H9 (cell line): ENCODE measurements around the gene CHKB. TPM values are rescaled to one million over a fixed set of nuclear protein-coding genes. Genes with fewer than 3 reads are reported as not detected.

Experiments
- DNase-seq: peaks from one replicate; pipeline ENCODE4 v3.0.0-alpha.2; 2017
- H2AFZ ChIP-seq: one replicate; pipeline ENCODE4 v1.6.1; 2013; ENCODE audit warnings: mild to moderate bottlenecking, low read length, control low read depth, moderate library complexity
- H2AK5ac ChIP-seq: 2 replicates; pipeline ENCODE4 v1.6.1; 2013; ENCODE audit warnings: low read length, control low read depth, mixed read lengths; ENCODE audit not compliant: insufficient read length
- H2BK120ac ChIP-seq: one replicate; pipeline ENCODE4 v1.6.1; 2013; ENCODE audit warnings: low read depth, mild to moderate bottlenecking, low read length, control low read depth, inconsistent platforms; ENCODE audit not compliant: poor library complexity, severe bottlenecking
- H2BK12ac ChIP-seq: 2 replicates; pipeline ENCODE4 v1.6.1; 2013; ENCODE audit warnings: low read length, control low read depth, mixed read lengths, low read depth; ENCODE audit not compliant: insufficient read length
- H2BK15ac ChIP-seq: 2 replicates; pipeline ENCODE4 v1.6.1; 2013; ENCODE audit warnings: low read depth, low read length, control low read depth
- H2BK20ac ChIP-seq: one replicate; pipeline ENCODE4 v1.6.1; 2013; ENCODE audit warnings: low read depth, mild to moderate bottlenecking, low read length, control low read depth, inconsistent platforms; ENCODE audit not compliant: poor library complexity, severe bottlenecking
- H2BK5ac ChIP-seq: 2 replicates; pipeline ENCODE4 v1.6.1; 2013; ENCODE audit warnings: low read length, control low read depth, mixed read lengths; ENCODE audit not compliant: insufficient read length
- H3K14ac ChIP-seq: 2 replicates; pipeline ENCODE4 v1.6.1; 2013; ENCODE audit warnings: low read length, control low read depth; ENCODE audit not compliant: insufficient read depth
- H3K18ac ChIP-seq: 2 replicates; pipeline ENCODE4 v1.6.1; 2013; ENCODE audit warnings: low read depth, mild to moderate bottlenecking, mixed read lengths, low read length, control low read depth; ENCODE audit not compliant: insufficient read length
- H3K23ac ChIP-seq: 2 replicates; pipeline ENCODE4 v1.6.1; 2013; ENCODE audit warnings: low read length, control low read depth, mixed read lengths, low read depth; ENCODE audit not compliant: insufficient read length
- H3K23me2 ChIP-seq: 2 replicates; pipeline ENCODE4 v1.6.1; 2013; ENCODE audit warnings: low read depth, mild to moderate bottlenecking, mixed read lengths, low read length, control low read depth; ENCODE audit not compliant: insufficient read length, poor library complexity, severe bottlenecking
- H3K27ac ChIP-seq: 2 replicates; pipeline ENCODE4 v1.5.1; 2013; ENCODE audit warnings: low read length, control low read depth, mixed read lengths, low read depth; ENCODE audit not compliant: insufficient read length
- H3K27me3 ChIP-seq: 2 replicates; pipeline ENCODE4 v1.6.1; 2013; ENCODE audit warnings: low read length, control low read depth, inconsistent platforms; ENCODE audit not compliant: insufficient read depth
- H3K4ac ChIP-seq: 2 replicates; pipeline ENCODE4 v1.6.1; 2013; ENCODE audit warnings: low read depth, mild to moderate bottlenecking, control low read depth, inconsistent platforms, low read length, moderate library complexity
- H3K4me1 ChIP-seq: 2 replicates; pipeline ENCODE4 v1.6.1; 2013; ENCODE audit warnings: low read length, control low read depth, inconsistent platforms; ENCODE audit not compliant: insufficient read depth
- H3K4me2 ChIP-seq: 2 replicates; pipeline ENCODE4 v1.6.1; 2013; ENCODE audit warnings: low read length, control low read depth, mixed read lengths; ENCODE audit not compliant: insufficient read length, insufficient read depth
- H3K56ac ChIP-seq: 2 replicates; pipeline ENCODE4 v1.6.1; 2013; ENCODE audit warnings: low read depth, mild to moderate bottlenecking, mixed read lengths, low read length, control low read depth; ENCODE audit not compliant: insufficient read length
- H3K79me1 ChIP-seq: 2 replicates; pipeline ENCODE4 v1.6.1; 2013; ENCODE audit warnings: low read depth, mild to moderate bottlenecking, moderate library complexity, low read length, control low read depth, inconsistent platforms; ENCODE audit not compliant: insufficient read depth, poor library complexity, severe bottlenecking
- H3K79me2 ChIP-seq: 2 replicates; pipeline ENCODE4 v1.6.1; 2013; ENCODE audit warnings: low read length, control low read depth, inconsistent platforms; ENCODE audit not compliant: insufficient read depth
- H3K9ac ChIP-seq: 2 replicates; pipeline ENCODE4 v1.6.1; 2013; ENCODE audit warnings: low read length, control low read depth, mixed read lengths; ENCODE audit not compliant: insufficient read length; ENCODE audit errors: extremely low read depth
- H3K9me3 ChIP-seq: one replicate; pipeline ENCODE4 v1.6.1; 2013; ENCODE audit warnings: low read depth, low read length, inconsistent platforms; ENCODE audit not compliant: control insufficient read depth
- H3T11ph ChIP-seq: one replicate; pipeline ENCODE4 v1.6.1; 2013; ENCODE audit warnings: mild to moderate bottlenecking, low read length, control low read depth, inconsistent platforms
- H4K20me1 ChIP-seq: one replicate; pipeline ENCODE4 v1.6.1; 2013; ENCODE audit not compliant: control insufficient read depth, insufficient read length, insufficient read depth
- H4K5ac ChIP-seq: 2 replicates; pipeline ENCODE4 v1.6.1; 2013; ENCODE audit warnings: low read depth, mild to moderate bottlenecking, mixed read lengths, low read length, control low read depth; ENCODE audit not compliant: insufficient read length
- H4K8ac ChIP-seq: replicated peaks from 2 replicates; pipeline ENCODE4 v1.6.1; 2013; ENCODE audit warnings: low read length, control low read depth, mixed read lengths, low read depth; ENCODE audit not compliant: insufficient read length
- H4K91ac ChIP-seq: 2 replicates; pipeline ENCODE4 v1.6.1; 2013; ENCODE audit warnings: low read depth, mild to moderate bottlenecking, moderate library complexity, mixed read lengths, low read length, control low read depth; ENCODE audit not compliant: insufficient read length
- H3K27ac Mint-ChIP-seq, 3 experiments: 2 replicates in 2 of 3; 3 replicates in 1 of 3; pipeline ENCODE4 v1.8.0; 2020 to 2021; ENCODE audit warnings: mixed read lengths in 3 of 3, mild to moderate bottlenecking in 1 of 3, moderate library complexity in 1 of 3
- H3K27me3 Mint-ChIP-seq: 2 replicates; pipeline ENCODE4 v1.8.0; 2021; ENCODE audit warnings: low read depth, mild to moderate bottlenecking, moderate library complexity, mixed read lengths
- H3K36me3 Mint-ChIP-seq, 3 experiments: 2 replicates in 2 of 3; 3 replicates in 1 of 3; pipeline ENCODE4 v1.8.0; 2020 to 2021; ENCODE audit warnings: low read depth in 3 of 3, mixed read lengths in 3 of 3; ENCODE audit not compliant: insufficient read depth in 1 of 3
- H3K4me1 Mint-ChIP-seq, 2 experiments: 2 replicates each; pipeline ENCODE4 v1.8.0; 2020; ENCODE audit warnings: mixed read lengths in 2 of 2
- H3K4me3 Mint-ChIP-seq, 2 experiments: 2 replicates in 1 of 2; 3 replicates in 1 of 2; pipeline ENCODE4 v1.8.0; 2020 to 2021; ENCODE audit warnings: mild to moderate bottlenecking in 2 of 2, mixed read lengths in 2 of 2, moderate library complexity in 1 of 2
- H3K9me3 Mint-ChIP-seq, 2 experiments: 2 replicates in 1 of 2; 3 replicates in 1 of 2; pipeline ENCODE4 v1.8.0; 2020; ENCODE audit warnings: mild to moderate bottlenecking in 2 of 2, mixed read lengths in 2 of 2, moderate library complexity in 1 of 2
- CTCF ChIP-seq: fragments of 200-600 bp; sonication (generic); conservative IDR thresholded peaks from 3 replicates; pipeline ENCODE4 v1.8.0; 2021; ENCODE audit warnings: antibody characterized with exemption, mild to moderate bottlenecking
- WGBS: extraction: QIAGEN DNeasy Blood & Tissue Kit; methylation state at CpG from one replicate; pipeline ENCODE4 v1.1.7; 2013; ENCODE audit warnings: missing lambda C conversion rate, low lambda C conversion rate, mixed read lengths; ENCODE audit not compliant: insufficient read length; ENCODE audit errors: extremely low coverage; 5-methylcytosine and 5-hydroxymethylcytosine counted together
- total RNA-seq: library from RNA; stranded (reverse); gene quantifications from 2 replicates; pipeline ENCODE4 v1.2.1, GENCODE V29; 2021

Gene CHKB
- total RNA-seq, 1 experiment from 2014 or later: 64.9 TPM

- Histone ChIP-seq H3K4me1 (no peaks in the 10 kb centered on the region; the same call in 1 of the 2 replicates), H4K5ac (no peak overlapping the region), H3K18ac (no peak overlapping the region), H3K27me3 (peaks cover 4% of the 10 kb centered on the region; the same call in 1 of the 2 replicates), H2AFZ (no peak overlapping the region), H3K79me1 (no peaks in the 10 kb centered on the region), H2BK15ac (no peak overlapping the region), H3K27ac (no peak overlapping the region), H3K79me2 (no peaks in the 10 kb centered on the region), H2BK12ac (no peak overlapping the region), H2AK5ac (no peak overlapping the region), H2BK120ac (no peak overlapping the region), H3K9ac (no peak overlapping the region), H3T11ph (no peak overlapping the region), H3K4me2 (peak overlapping the region; percentile 39), H3K56ac (no peak overlapping the region), H3K4ac (no peak overlapping the region), H2BK5ac (no peak overlapping the region), H4K91ac (no peak overlapping the region), H3K23me2 (peaks cover 3% of the 10 kb centered on the region), H4K20me1 (no peaks in the 10 kb centered on the region), H2BK20ac (no peak overlapping the region), H3K9me3 (no peaks in the 10 kb centered on the region), H3K14ac (no peak overlapping the region; the same call in 1 of the 2 replicates), H4K8ac (no peak overlapping the region), H3K23ac (no peak overlapping the region)
- Mint-ChIP-seq H3K4me3 (peak overlapping the region; percentile 57 to 82), H3K27ac (no peak overlapping the region), H3K4me1 (peaks cover 13 to 14% of the 10 kb centered on the region in 2 experiments), H3K36me3 (no peaks in the 10 kb centered on the region), H3K9me3 (no peaks in the 10 kb centered on the region; a peak in 1 of 5 replicates), H3K27me3 (peaks cover 61% of the 10 kb centered on the region)
- TF ChIP-seq CTCF: no peak
- no CpG with 5 or more reads among the region's 52 CpGs for WGBS
- DNase-seq: peak; percentile 68
Observed at GRCh38 chr22:50599816-50600455, 17.3 kb upstream of the CHKB start.
